HepG2 (cell line): ENCODE data around the gene CPE.

Experiments
- ARNT ChIP-seq: fragments of 450-650 bp; IDR thresholded peaks from 2 replicates; pipeline ENCODE4 v1.6.1; 2017
- KDM4B ChIP-seq: sonication (generic); formaldehyde crosslinking; IDR thresholded peaks from 2 replicates; pipeline ENCODE4 v1.4.0; 2020; ENCODE audit warnings: missing genetic modification reagents
- ZNF549 ChIP-seq: sonication (generic); formaldehyde crosslinking; IDR thresholded peaks from 2 replicates; pipeline ENCODE4 v1.5.0; 2020; ENCODE audit warnings: missing genetic modification reagents

GRCh38 chr4:165540206-165540830, 161.5 kb downstream of the CPE start:
- TF ChIP-seq KDM4B (no peak), ARNT (no peak), ZNF549 (CRISPR knock-in tag) (no peak)
